Activated T-helper 1 cell treated with anti-CD3 and anti-CD28 coated beads, Interleukin-12 subunit alpha, Interleukin-12 subunit beta, Interleukin-2, Interleukin-4 antibody, amounts not matched to agents 30 ng/mL and 10 ng/mL and 1 ng/mL, durations not matched to agents 14 hours and 24 hours and 36 hours (primary cell): ENCODE results near the gene CDPF1. TPM values are rescaled to one million over a fixed set of nuclear protein-coding genes. Genes with fewer than 3 reads are reported as not detected.

Experiments used
- DNase-seq: peaks from one replicate; pipeline ENCODE4 v3.0.0; 2021; ENCODE audit warnings: low spot score
- H3K27ac Mint-ChIP-seq: one replicate; pipeline ENCODE4 v1.8.0; 2021; ENCODE audit warnings: mild to moderate bottlenecking, mixed read lengths
- H3K27me3 Mint-ChIP-seq: one replicate; pipeline ENCODE4 v1.8.0; 2022; ENCODE audit warnings: mild to moderate bottlenecking, moderate library complexity, mixed read lengths; ENCODE audit not compliant: insufficient read depth
- H3K36me3 Mint-ChIP-seq: one replicate; pipeline ENCODE4 v1.8.0; 2021; ENCODE audit warnings: low read depth, mixed read lengths
- H3K4me1 Mint-ChIP-seq: one replicate; pipeline ENCODE4 v1.8.0; 2021; ENCODE audit warnings: low read depth, mixed read lengths
- H3K4me3 Mint-ChIP-seq: one replicate; pipeline ENCODE4 v1.8.0; 2021; ENCODE audit warnings: mild to moderate bottlenecking, moderate library complexity, mixed read lengths
- H3K9me3 Mint-ChIP-seq: one replicate; pipeline ENCODE4 v1.8.0; 2021; ENCODE audit warnings: mixed read lengths
- intact Hi-C: fragments of 100-400 bp; cut with micrococcal nuclease; formaldehyde crosslinking; loops from one replicate; pipeline ENCODE4 v1.15.1; 2024
- total RNA-seq: library from RNA; stranded (reverse); gene quantifications from 2 replicates; pipeline ENCODE4 v1.2.3, GENCODE V29; 2022

Gene CDPF1
- total RNA-seq, 1 donor from 2014 or later: 9.5 TPM

DNA sequence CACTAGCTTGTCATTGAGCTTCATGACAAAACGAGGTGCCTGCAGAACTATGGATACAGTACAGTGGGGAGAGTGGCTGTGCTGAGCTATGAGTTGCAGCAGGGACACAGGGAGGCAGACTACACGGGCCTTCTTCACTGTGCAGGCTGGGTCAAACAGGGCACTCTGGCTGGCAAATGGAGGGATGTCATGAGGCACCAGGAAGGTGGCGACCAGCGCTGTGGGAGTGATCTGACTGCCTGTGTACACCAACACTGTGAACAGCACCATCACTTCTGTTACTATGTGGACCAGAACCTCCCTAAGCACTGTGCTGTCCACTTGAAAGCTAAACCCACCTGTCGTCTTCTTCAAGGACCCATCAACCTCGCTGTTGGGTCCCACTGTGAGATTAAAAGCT lies 9.9 kb upstream of the CDPF1 start:
- DNase-seq: no peak
- Mint-ChIP-seq H3K27me3 (peaks cover 64% of the 10 kb centered on the region), H3K4me3 (no peak overlapping the region), H3K9me3 (peaks cover 3% of the 10 kb centered on the region), H3K27ac (no peak overlapping the region), H3K36me3 (peaks cover 3% of the 10 kb centered on the region), H3K4me1 (peaks cover 1% of the 10 kb centered on the region)
- intact Hi-C loops: no loop called here

DNA sequence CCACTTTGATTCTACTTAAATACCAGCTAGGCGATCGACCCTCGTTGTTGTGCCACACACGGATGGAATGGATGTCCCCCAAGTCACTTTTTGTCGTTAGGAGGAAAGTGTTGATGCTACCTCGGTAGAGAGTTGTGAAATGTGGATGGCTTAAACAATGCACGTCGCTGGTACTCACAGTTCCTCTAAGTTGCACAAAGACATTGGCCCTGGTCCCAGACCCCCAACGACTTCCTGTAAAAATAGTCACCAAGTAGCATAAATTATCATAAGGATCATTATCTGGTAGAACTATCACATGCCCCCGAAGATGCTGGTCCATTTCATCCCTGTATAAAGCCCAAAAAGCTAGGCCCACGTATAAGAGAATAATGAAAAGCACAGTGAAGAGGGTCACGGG lies 9.3 kb upstream of the CDPF1 start:
- Mint-ChIP-seq H3K9me3 (peaks cover under 1% of the 10 kb centered on the region), H3K36me3 (peaks cover 3% of the 10 kb centered on the region), H3K27ac (no peak overlapping the region), H3K27me3 (peaks cover 59% of the 10 kb centered on the region), H3K4me1 (peaks cover 8% of the 10 kb centered on the region), H3K4me3 (no peak overlapping the region)
- DNase-seq: no peak
- intact Hi-C loops: loop anchor here (10.0 kb wide), 1 partner anchor 225 kb away; no protein-coding TSS in a partner anchor

DNA sequence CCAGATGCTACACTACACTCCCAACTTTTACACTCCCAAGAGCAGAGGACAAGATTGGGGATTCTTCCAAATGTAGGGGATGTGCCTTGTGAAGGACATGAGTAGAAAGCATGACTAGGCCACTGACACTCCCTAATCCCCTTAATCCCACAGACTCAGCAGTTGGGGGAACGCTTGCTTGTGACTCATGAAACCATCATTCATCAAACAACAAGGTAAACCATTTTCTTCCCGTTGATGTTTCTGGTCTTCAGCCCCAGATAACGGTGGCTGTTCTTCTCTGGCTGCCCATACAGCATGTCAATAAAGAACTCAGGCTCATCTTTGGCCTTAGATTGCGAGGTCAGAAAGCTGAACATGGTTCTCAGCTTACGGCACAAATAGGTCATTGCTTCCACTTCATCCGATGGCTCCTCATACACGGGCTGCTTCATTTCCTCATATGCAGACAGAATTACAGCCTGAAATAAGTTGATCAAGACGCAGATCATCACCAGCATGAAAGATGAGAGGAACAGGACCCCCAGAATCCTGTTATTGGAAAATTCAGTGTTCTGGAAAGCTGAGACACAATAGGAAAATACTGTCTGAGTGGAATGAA lies 6.4 kb upstream of the CDPF1 start:
- peaks cover 6% of the 10 kb centered on the region for H3K36me3 Mint-ChIP-seq
- H3K27me3 Mint-ChIP-seq: peaks cover 41% of the 10 kb centered on the region
- no peaks in the 10 kb centered on the region for H3K9me3 Mint-ChIP-seq
- intact Hi-C loops: loop anchor here (10.0 kb wide), 1 partner anchor 222 kb away; no protein-coding TSS in a partner anchor
- H3K27ac Mint-ChIP-seq: no peak overlapping the region
- H3K4me1 Mint-ChIP-seq: peaks cover 20% of the 10 kb centered on the region
- DNase-seq: no peak
- no peak overlapping the region for H3K4me3 Mint-ChIP-seq

DNA sequence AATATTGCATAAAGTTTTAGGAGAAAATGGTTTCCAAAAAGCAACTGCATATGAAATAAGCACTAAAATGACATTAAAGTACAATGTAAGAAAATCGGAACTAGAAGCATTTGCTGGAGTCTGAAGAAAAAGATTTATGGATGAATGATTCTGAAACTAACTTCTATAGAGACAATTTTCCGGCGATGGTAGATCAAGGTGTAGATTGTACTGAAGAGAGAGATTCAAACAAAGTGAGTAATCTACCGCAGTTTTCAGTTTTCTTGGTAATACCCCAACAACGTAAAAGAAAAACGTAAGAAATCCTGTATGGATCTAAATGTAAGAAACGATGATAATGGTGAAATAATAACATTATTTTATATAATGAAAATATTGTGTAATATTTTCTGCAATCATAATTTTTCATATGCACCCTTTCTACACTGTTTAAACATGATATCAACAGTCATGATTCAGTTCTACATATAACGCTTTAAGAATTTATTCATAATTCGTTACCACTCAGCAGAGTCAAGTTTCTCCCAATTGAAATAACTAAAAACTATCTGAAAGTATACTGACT lies 1.8 kb upstream of the CDPF1 start:
- Mint-ChIP-seq H3K4me3 (peak overlapping the region; percentile 87), H3K36me3 (peaks cover 3% of the 10 kb centered on the region), H3K27ac (peak overlapping the region; percentile 74), H3K9me3 (no peaks in the 10 kb centered on the region), H3K4me1 (peaks cover 31% of the 10 kb centered on the region), H3K27me3 (peaks cover 6% of the 10 kb centered on the region)
- no peak for DNase-seq
- intact Hi-C loops: loop anchor here (5.0 to 10.0 kb wide), 2 partner anchors 217 to 580 kb away; partner anchors contain the start of gene ATXN10

DNA sequence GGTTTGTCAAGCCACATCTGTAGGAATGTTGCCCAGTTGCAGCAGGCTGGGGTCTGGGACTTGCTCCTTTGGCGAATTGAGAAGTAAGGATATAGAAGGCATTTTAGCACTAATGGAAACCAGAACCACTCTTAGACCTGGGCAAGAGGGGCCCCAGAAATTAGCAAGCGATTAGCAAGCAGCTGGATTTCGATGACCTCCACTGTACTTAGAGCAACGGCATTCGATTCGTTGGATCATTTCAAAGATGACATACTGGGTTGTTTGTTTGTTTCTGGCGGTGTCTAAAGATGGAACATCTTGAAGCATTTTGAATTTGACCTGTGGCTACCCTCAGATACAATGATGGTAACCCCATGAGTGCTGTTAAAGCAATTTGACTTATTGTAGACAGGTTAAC lies 1.2 kb upstream of the CDPF1 start:
- H3K9me3 Mint-ChIP-seq: no peaks in the 10 kb centered on the region
- DNase-seq: no peak
- peaks cover 3% of the 10 kb centered on the region for H3K36me3 Mint-ChIP-seq
- peaks cover 31% of the 10 kb centered on the region for H3K4me1 Mint-ChIP-seq
- peaks cover 2% of the 10 kb centered on the region for H3K27me3 Mint-ChIP-seq
- intact Hi-C loops: loop anchor here (5.0 to 10.0 kb wide), 2 partner anchors 216 to 579 kb away; partner anchors contain the start of gene ATXN10
- peak overlapping the region; percentile 74 for H3K27ac Mint-ChIP-seq
- peak overlapping the region; percentile 87 for H3K4me3 Mint-ChIP-seq

DNA sequence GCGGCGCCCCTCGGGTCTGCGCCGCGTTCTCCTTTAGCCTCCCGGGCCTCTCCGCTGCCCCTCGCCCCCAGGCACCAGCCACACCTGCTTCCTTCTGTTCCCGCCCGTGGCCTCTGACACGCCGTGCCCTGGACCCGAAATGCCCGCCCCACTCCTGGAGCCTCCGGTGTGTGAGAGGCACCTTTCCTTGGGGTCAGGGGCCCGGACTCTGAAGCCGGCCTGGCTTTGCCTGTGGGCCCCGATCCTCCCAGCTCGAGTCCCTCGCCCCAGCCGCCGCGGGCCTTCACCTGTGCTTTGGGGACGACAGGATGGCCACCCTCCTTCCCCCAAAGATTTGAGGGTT lies 661 bp upstream of the CDPF1 start:
- no peak for DNase-seq
- Mint-ChIP-seq H3K4me3 (peak overlapping the region; percentile 87), H3K9me3 (no peaks in the 10 kb centered on the region), H3K36me3 (peaks cover 3% of the 10 kb centered on the region), H3K27me3 (peaks cover 2% of the 10 kb centered on the region), H3K4me1 (peaks cover 31% of the 10 kb centered on the region), H3K27ac (peak overlapping the region; percentile 74)
- intact Hi-C loops: loop anchor here (1.0 to 10.0 kb wide), 8 partner anchors 11 to 578 kb away; partner anchors contain the start of genes ATXN10, GTSE1 and TRMU

DNA sequence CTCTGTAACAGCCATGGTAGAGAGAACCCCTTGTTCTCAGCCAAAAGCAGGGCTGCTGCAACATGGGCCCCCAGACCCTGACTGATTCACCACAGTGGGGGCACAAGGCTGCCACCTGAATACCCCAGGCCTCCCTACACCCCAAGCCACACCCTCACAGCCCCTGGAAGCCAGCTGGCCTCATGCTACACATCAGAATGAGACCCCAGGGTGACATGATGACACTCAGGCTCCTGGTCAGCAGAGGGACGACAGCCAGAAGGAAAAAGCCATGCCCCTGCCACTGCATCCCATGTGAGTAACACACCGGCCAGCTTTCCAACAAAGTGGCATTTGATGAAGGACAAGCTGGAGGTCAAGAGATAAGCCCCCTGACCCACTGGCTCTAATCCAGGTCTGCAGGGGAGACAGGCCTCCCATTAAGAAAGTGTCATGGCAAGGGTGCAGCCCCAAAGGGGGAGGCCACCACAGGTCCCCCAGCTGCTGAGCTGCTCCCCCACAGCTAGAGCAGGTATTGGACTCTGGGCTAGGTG lies 2.6 kb downstream of the CDPF1 start:
- H3K27ac Mint-ChIP-seq: no peak overlapping the region
- no peaks in the 10 kb centered on the region for H3K9me3 Mint-ChIP-seq
- peaks cover 12% of the 10 kb centered on the region for H3K36me3 Mint-ChIP-seq
- intact Hi-C loops: no loop called here
- H3K27me3 Mint-ChIP-seq: no peaks in the 10 kb centered on the region
- no peak overlapping the region for H3K4me3 Mint-ChIP-seq
- no peak for DNase-seq
- peaks cover 18% of the 10 kb centered on the region for H3K4me1 Mint-ChIP-seq

DNA sequence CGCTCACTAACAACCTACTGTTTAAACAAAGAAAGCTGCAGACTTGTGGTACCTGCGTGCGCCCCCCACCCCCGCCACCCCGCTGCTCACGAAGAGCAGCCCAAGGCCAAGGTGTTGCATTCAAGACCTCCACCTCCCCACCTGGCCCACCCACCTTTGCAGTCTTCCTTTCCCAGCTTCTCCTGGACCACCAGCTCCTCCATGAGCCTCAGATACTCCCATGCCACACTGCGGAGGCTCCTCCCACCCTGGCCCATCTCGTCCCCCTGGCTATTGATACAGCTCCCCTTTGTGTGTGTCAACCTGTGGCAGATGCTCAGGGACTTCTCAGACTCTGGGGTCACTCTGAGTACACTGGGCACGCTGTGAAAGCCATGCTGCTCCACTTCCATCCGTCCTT lies 3.9 kb downstream of the CDPF1 start:
- intact Hi-C loops: no loop called here
- no peak for DNase-seq
- H3K36me3 Mint-ChIP-seq: peaks cover 12% of the 10 kb centered on the region
- H3K4me1 Mint-ChIP-seq: peaks cover 11% of the 10 kb centered on the region
- H3K27ac Mint-ChIP-seq: no peak overlapping the region
- H3K4me3 Mint-ChIP-seq: no peak overlapping the region
- no peaks in the 10 kb centered on the region for H3K9me3 Mint-ChIP-seq
- H3K27me3 Mint-ChIP-seq: no peaks in the 10 kb centered on the region

DNA sequence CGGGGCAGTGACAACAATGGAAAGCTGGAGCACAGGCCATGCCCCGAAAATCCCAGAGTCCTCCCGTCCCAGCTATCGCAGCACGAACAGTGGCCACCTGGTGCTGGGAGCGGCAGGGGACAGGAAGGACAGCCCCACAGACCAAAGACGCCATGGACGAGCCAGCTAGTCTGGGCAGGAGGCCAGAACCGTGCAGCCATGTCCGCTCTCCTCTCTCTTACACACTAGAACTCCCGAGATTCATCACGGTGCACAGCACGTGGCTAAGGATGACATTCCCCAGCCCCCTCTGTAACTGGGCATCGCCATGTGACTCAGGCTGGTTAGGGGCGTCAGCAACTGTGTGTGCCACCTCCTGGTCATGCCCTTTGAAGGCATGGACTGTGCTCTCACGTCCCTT lies 4.6 kb downstream of the CDPF1 start:
- peaks cover 12% of the 10 kb centered on the region for H3K36me3 Mint-ChIP-seq
- no peaks in the 10 kb centered on the region for H3K27me3 Mint-ChIP-seq
- no peak for DNase-seq
- H3K27ac Mint-ChIP-seq: no peak overlapping the region
- no peak overlapping the region for H3K4me3 Mint-ChIP-seq
- H3K4me1 Mint-ChIP-seq: peaks cover 11% of the 10 kb centered on the region
- intact Hi-C loops: no loop called here
- no peaks in the 10 kb centered on the region for H3K9me3 Mint-ChIP-seq

DNA sequence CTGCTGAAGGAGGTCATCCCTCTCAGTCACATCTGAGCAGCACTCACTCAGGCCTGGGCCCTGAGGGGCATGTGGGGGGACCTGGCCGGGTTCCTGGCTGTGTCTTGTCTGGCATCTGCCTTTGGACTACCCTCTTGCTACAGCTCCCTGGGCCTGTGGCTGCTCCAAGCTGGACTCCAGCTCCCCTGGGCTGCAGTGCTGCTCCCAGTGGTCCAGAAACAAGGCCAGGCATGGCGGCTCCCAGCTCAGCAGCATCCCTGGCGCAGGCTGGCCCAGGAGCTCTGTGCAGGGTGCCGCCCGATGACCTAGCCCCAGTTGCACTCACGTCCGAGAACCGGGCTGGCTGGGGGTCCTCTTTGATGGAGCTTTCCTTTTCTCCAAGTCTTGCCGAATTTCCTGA lies 5.3 kb downstream of the CDPF1 start:
- no peaks in the 10 kb centered on the region for H3K9me3 Mint-ChIP-seq
- no peaks in the 10 kb centered on the region for H3K27me3 Mint-ChIP-seq
- H3K4me1 Mint-ChIP-seq: peaks cover 18% of the 10 kb centered on the region
- H3K4me3 Mint-ChIP-seq: no peak overlapping the region
- no peak overlapping the region for H3K27ac Mint-ChIP-seq
- intact Hi-C loops: no loop called here
- H3K36me3 Mint-ChIP-seq: peaks cover 12% of the 10 kb centered on the region
- no peak for DNase-seq

DNA sequence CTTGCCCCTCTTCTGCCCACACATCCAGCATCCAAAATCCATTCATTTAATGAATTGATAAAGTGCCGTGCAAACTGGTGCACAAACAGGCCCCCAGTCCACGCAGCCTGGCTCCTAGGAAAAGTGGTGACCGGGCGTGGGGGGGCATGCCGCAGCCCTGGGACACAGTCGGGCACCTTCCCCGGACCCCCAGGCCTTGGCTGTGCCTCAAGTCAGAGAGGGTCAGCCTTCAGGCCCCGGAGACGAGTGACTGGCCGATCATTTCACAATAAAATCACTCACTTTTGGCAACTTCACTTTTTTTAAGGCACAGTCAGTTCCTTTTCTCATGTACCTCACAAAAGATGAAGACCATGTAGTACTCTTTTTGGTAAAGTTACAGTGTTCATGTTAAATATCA lies 8.0 kb downstream of the CDPF1 start:
- no peak for DNase-seq
- Mint-ChIP-seq H3K4me1 (peaks cover 17% of the 10 kb centered on the region), H3K4me3 (no peak overlapping the region), H3K36me3 (peaks cover 19% of the 10 kb centered on the region), H3K27ac (no peak overlapping the region), H3K9me3 (no peaks in the 10 kb centered on the region), H3K27me3 (no peaks in the 10 kb centered on the region)
- intact Hi-C loops: no loop called here

DNA sequence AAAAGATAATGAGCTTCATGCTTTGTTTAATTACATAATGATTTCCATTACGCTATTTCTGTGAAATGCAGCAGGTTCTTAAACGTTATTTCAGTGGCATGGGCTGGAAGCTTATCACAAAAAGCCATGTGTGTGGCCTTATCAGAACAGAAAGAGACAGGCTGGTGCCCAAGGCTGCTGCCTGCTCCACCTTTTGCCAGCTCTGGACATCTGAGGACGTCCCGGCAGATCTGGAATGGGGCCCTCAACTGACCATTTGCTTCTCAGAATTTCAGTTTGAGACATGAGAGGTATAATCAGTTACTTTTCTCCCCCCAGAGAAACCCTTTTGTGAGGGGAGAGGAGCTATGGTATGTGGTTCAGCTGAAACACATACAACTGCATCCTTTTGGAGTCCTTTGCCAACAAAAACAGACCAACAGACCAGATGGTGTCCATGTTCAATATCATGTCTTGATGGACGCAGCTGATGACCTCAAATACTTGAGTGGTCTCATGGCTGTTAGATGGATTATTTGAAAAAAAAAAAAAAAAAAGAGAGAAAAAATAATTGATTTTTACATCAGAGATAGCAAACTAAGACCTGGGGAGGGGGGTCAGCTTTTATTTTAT lies 8.6 kb downstream of the CDPF1 start:
- Mint-ChIP-seq H3K9me3 (no peaks in the 10 kb centered on the region), H3K4me3 (no peak overlapping the region), H3K27me3 (no peaks in the 10 kb centered on the region), H3K4me1 (peaks cover 17% of the 10 kb centered on the region), H3K27ac (no peak overlapping the region), H3K36me3 (peaks cover 20% of the 10 kb centered on the region)
- DNase-seq: no peak
- intact Hi-C loops: no loop called here

DNA sequence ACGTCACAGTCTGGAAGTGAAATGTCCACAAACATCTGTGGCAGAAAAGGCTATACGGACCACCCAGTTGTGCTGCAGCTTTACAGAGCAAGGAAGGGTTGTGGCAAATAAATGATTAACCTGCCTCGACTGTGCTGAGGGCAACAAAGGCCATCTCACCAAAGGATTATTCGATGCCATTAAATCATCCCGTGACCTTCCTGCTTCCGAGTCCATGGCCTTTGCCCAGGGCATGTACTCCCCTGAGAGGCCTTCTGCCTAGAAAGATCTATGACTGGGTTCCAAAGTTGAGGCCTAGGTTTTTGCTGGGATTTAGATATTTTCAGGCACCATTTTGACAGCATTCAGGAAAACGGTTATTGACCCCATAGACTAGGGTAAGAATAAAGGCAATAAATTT lies 9.2 kb downstream of the CDPF1 start:
- Mint-ChIP-seq H3K4me3 (no peak overlapping the region), H3K27me3 (no peaks in the 10 kb centered on the region), H3K9me3 (no peaks in the 10 kb centered on the region), H3K36me3 (peaks cover 21% of the 10 kb centered on the region), H3K4me1 (peaks cover 17% of the 10 kb centered on the region), H3K27ac (no peak overlapping the region)
- intact Hi-C loops: no loop called here
- DNase-seq: no peak
